Measurements from ENCODE around the gene GRIN2A.

The GRIN2A gene

GRCh38 chr16:9793623-9794022 is 388.6 kb downstream of the GRIN2A start:
- H3K4me3 ChIP-seq (replicated peaks; ENCODE audit: insufficient read depth, low read length): no peak overlapping the region
- no peak for TF ChIP-seq POLR2AphosphoS5 (IDR thresholded peaks at IDR 0.05; ENCODE audit: low read depth)
- no peak for TF ChIP-seq SPI1 (IDR thresholded peaks at IDR 0.05; ENCODE audit: borderline replicate concordance, low read depth)
- TF ChIP-seq GABPA (IDR thresholded peaks at IDR 0.05; ENCODE audit: low read depth): no peak
- TF ChIP-seq REST (IDR thresholded peaks at IDR 0.05; ENCODE audit: insufficient replicate concordance, low read depth): no peak
- H3K27ac ChIP-seq (replicated peaks): no peak overlapping the region
- H3K27me3 ChIP-seq (ENCODE audit: insufficient read depth, poor library complexity, severe bottlenecking): no peaks in the 10 kb centered on the region
- DNase-seq (ENCODE audit: low read depth in 1 of 2, low spot score in 1 of 2): no peak

GRCh38 chr16:9791556-9791955 is 390.7 kb downstream of the GRIN2A start:
- DNase-seq (ENCODE audit: low read depth in 1 of 2, low spot score in 1 of 2): no peak
- TF ChIP-seq POLR2AphosphoS5 (IDR thresholded peaks at IDR 0.05; ENCODE audit: low read depth): no peak
- TF ChIP-seq SPI1 (IDR thresholded peaks at IDR 0.05; ENCODE audit: borderline replicate concordance, low read depth): no peak
- no peak for TF ChIP-seq CTCF (IDR thresholded peaks at IDR 0.05; ENCODE audit: insufficient read depth, low read length)
- no peak for TF ChIP-seq REST (IDR thresholded peaks at IDR 0.05; ENCODE audit: insufficient replicate concordance, low read depth)
- no peak for TF ChIP-seq GABPA (IDR thresholded peaks at IDR 0.05; ENCODE audit: low read depth)
- no peak overlapping the region for H3K4me3 ChIP-seq (replicated peaks; ENCODE audit: insufficient read depth, low read length)
- no peaks in the 10 kb centered on the region for H3K27me3 ChIP-seq (ENCODE audit: insufficient read depth, poor library complexity, severe bottlenecking)
- H3K27ac ChIP-seq (replicated peaks): no peak overlapping the region

- Histone ChIP-seq H3K4me3 (replicated peaks; ENCODE audit: insufficient read depth, low read length) (no peak overlapping the region), H3K27me3 (ENCODE audit: insufficient read depth, poor library complexity, severe bottlenecking) (no peaks in the 10 kb centered on the region), H3K27ac (replicated peaks) (no peak overlapping the region)
- no peak for DNase-seq (ENCODE audit: low read depth in 1 of 2, low spot score in 1 of 2)
- TF ChIP-seq CTCF (IDR thresholded peaks at IDR 0.05; ENCODE audit: insufficient read depth, low read length) (no peak), SPI1 (IDR thresholded peaks at IDR 0.05; ENCODE audit: borderline replicate concordance, low read depth) (no peak), REST (IDR thresholded peaks at IDR 0.05; ENCODE audit: insufficient replicate concordance, low read depth) (no peak), GABPA (IDR thresholded peaks at IDR 0.05; ENCODE audit: low read depth) (no peak), POLR2AphosphoS5 (IDR thresholded peaks at IDR 0.05; ENCODE audit: low read depth) (no peak)
These were observed 392.0 kb downstream of the GRIN2A start for GRCh38 chr16:9790199-9790598.

Measured in HL-60 (cell line).